Motor neuron (in vitro differentiated cells): ENCODE measurements around the gene PPP1R1B. TPM values are rescaled to one million over a fixed set of nuclear protein-coding genes. Genes with fewer than 3 reads are reported as not detected.

ENCODE experiments used
- ATAC-seq, 8 experiments: fragments of 200-7000 bp; cut with Tn5 transposase; replicated peaks in 6 of 8; 2 replicates each; pipeline ENCODE4 v1.8.0; 2021; ENCODE audit warnings: mild to moderate bottlenecking in 8 of 8, moderate library complexity in 8 of 8
- H3K27ac ChIP-seq, 2 donors: fragments of 250-450 bp; sonication (Bioruptor Pico); 2 replicates each; pipeline ENCODE4 v1.9.0; 2021; ENCODE audit warnings: antibody characterized with exemption in 2 of 2, mild to moderate bottlenecking in 2 of 2, moderate library complexity in 1 of 2
- H3K4me1 ChIP-seq, 2 donors: fragments of 250-450 bp; sonication (Bioruptor Pico); replicated peaks in 1 of 2; 2 replicates each; pipeline ENCODE4 v1.6.1; 2021; ENCODE audit warnings: antibody characterized with exemption in 2 of 2, mild to moderate bottlenecking in 2 of 2, moderate library complexity in 1 of 2
- H3K4me3 ChIP-seq, 5 donors: fragments of 250-450 bp; sonication (Bioruptor Pico); 2 replicates each; pipeline ENCODE4 v1.9.0; 2021; ENCODE audit warnings: antibody characterized with exemption in 5 of 5, mild to moderate bottlenecking in 5 of 5, moderate library complexity in 4 of 5
- WGBS, 10 experiments: fragments of 450-650 bp; shearing (Covaris generic); methylation state at CpG; one replicate each; pipeline ENCODE4 v1.0.0; 2022; 5-methylcytosine and 5-hydroxymethylcytosine counted together
- in situ Hi-C, 9 experiments: fragments of 400-800 bp; cut with MboI; loops; one replicate each; pipeline ENCODE4 v1.15.0; 2021; ENCODE audit warnings: low sequenced_read_pairs in 9 of 9, low pct_unique_long_range_greater_than_20kb in 2 of 9; ENCODE audit not compliant: unreplicated experiment in 9 of 9
- total RNA-seq, 8 experiments: library from RNA; unstranded; fragments of 300-600 nt; gene quantifications; 2 replicates each; pipeline versions ENCODE4 v1.2.3 to v1.2.4, GENCODE V29; 2022

Gene PPP1R1B
- total RNA-seq, 8 experiments from 2014 or later: 0.38 to 7.8 (median 0.91) TPM

DNA sequence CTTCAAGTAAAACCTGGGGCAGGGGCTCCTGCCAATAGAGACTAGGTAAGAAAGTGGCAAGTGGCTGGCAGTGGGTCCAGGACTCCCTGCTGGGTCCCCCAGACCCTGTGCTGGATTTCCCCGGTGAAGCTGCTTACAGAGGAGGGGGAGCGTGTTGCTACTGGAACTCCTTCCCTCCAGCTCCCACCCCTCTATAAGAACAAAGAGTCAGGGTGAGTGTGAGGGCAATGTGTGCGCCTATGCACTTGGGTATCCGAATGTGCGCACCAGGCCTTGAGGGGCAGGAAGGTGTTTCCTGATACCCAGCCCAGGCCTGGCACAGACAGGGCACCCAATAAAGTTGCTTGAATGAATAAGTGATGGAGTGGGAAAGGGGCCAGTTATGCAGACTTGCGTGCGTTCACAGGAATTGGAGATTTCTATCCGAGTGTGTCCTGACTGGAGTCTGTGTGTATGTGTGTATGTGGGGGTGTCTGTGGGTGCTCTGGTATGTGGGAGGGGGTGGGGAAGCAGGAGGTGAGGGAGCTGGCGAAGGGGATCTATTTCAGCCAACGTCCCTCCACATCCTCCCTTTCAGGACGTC lies 30.7 kb upstream of the PPP1R1B start:
- Histone ChIP-seq H3K4me1 (peaks cover 4 to 10% of the 10 kb centered on the region in 2 donors), H3K4me3 (no peak overlapping the region), H3K27ac (no peak overlapping the region)
- no peak for ATAC-seq
- in situ Hi-C loops: no loop called here
- 0 to 72% (median 0%) methylated on average over 1 to 3 of the region's 11 CpGs; no CpG with 5 or more reads in 5 of the 10 experiments for WGBS, 10 experiments

- WGBS, 10 experiments: 0% methylated on average over 1 to 2 of the region's 47 CpGs; no CpG with 5 or more reads in 8 of the 10 experiments
- in situ Hi-C loops: no loop called here
- H3K4me3 ChIP-seq: no peak overlapping the region
- ATAC-seq: peak in 4 of 8 experiments; percentile 38 to 56 (median 46)
- H3K27ac ChIP-seq: no peak overlapping the region
- peaks cover 4 to 10% of the 10 kb centered on the region in 2 donors for H3K4me1 ChIP-seq
Observed at GRCh38 chr17:39596543-39597267, 30.0 kb upstream of the PPP1R1B start.

- in situ Hi-C loops: no loop called here
- Histone ChIP-seq H3K4me1 (peaks cover 4 to 10% of the 10 kb centered on the region in 2 donors), H3K4me3 (no peak overlapping the region), H3K27ac (no peak overlapping the region)
- WGBS, 10 experiments: 0 to 40% (median 8%) methylated on average over 1 to 5 of the region's 22 CpGs; no CpG with 5 or more reads in 2 of the 10 experiments
- no peak for ATAC-seq
Observed at GRCh38 chr17:39597372-39598046, 29.2 kb upstream of the PPP1R1B start.

DNA sequence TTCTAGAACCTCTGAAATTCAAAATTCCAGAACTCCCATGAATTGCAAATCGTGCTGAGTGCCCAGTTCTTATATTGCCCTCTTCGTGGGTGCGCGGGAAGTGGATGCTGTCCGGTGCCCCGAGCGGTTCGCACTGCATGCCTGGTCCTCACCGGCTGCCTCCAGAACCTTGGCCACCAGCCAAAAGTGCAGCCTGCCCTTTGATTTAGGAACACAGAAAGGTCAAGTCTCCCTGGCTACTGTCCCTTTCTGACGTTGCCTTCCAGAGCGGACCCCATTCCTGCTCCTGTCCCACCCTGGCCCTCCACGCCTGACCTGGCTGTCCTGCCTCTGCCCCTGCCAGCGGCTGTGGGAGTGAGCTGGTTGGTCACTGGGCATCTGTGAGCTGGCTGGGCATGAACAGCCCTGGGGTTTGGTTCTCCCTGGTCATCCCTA lies 28.7 kb upstream of the PPP1R1B start:
- WGBS, 10 experiments: 0 to 27% (median 16%) methylated on average over 1 to 8 of the region's 13 CpGs; no CpG with 5 or more reads in 4 of the 10 experiments

DNA sequence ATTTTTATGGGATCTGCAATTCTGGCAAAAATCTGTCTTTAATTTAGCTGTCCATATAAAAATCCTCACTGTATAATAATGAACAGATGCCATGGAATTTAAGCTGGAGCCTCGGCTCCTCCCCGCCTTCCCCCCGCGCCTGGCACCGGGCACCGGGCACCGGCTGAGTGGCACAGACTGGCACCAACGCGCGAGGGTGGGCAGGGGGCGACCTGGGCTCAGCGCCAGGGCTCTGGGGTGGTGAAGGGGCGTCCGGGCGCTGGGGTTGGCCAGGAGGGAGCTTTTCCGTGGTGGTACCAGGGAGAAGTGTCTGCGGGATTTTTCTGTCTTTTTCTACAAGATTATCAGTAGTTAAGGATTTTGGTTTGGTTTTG lies 28.1 kb upstream of the PPP1R1B start:
- 0 to 6% (median 0%) methylated on average over 4 to 10 of the region's 17 CpGs; no CpG with 5 or more reads in 7 of the 10 experiments for WGBS, 10 experiments
- Histone ChIP-seq H3K4me3 (no peak overlapping the region), H3K27ac (no peak overlapping the region), H3K4me1 (peaks cover 4 to 10% of the 10 kb centered on the region in 2 donors)
- no peak for ATAC-seq
- in situ Hi-C loops: no loop called here

More for the DNA sequence above, 28.7 kb upstream of the PPP1R1B start:
- in situ Hi-C loops: no loop called here
- ATAC-seq: no peak
- H3K4me1 ChIP-seq: peaks cover 4 to 10% of the 10 kb centered on the region in 2 donors
- H3K4me3 ChIP-seq: no peak overlapping the region
- H3K27ac ChIP-seq: no peak overlapping the region

DNA sequence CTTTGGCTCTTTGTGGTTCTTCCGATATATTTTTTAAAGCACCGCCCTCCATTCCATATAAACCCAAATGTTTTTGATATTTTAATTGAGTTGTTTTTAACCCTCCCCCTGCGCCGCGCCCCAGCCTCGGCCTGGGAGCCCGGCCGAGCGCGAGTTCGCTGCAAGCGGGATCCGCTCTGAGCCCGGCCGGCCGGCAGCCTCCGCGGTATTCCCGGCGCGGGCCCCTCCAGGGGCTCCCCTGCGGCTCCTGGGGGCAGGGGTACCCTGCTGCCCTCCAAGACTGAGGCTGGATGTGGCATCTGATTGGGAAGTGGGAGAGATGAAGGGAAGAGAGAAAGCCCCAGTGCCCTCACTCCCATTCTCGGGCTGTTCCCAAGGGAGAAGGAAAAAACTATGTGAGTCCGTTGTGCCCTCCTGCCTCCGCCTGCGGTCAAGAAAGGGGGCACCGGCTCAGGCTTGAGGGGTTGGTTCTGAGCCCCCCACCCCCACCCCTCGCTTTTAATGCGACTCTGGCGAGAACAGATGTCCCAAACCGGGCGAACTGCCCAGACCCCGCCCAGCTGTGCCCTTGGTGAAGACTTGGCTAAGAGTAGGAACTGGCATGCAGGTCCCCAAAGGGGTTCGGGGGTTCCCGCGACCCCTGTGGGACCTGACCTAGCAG lies 27.6 kb upstream of the PPP1R1B start:
- in situ Hi-C loops: no loop called here
- 0 to 10% (median 2%) methylated on average over 1 to 22 of the region's 36 CpGs; no CpG with 5 or more reads in 5 of the 10 experiments for WGBS, 10 experiments
- ATAC-seq: peak in 3 of 8 experiments; percentile 23 to 54 (median 33)
- no peak overlapping the region for H3K4me3 ChIP-seq
- H3K4me1 ChIP-seq: peaks cover 4 to 10% of the 10 kb centered on the region in 2 donors
- H3K27ac ChIP-seq: no peak overlapping the region

- Histone ChIP-seq H3K4me1 (peaks cover 4 to 10% of the 10 kb centered on the region in 2 donors), H3K4me3 (no peak overlapping the region), H3K27ac (no peak overlapping the region)
- WGBS, 10 experiments: 0 to 20% (median 10%) methylated on average over 1 to 22 of the region's 28 CpGs; no CpG with 5 or more reads in 5 of the 10 experiments
- ATAC-seq: peak in 2 of 8 experiments; percentile 16
- in situ Hi-C loops: loop anchor here in 1 of 9 experiments (25.0 kb wide), 1 partner anchor 138 kb away; the partner anchor contains the start of genes GRB7 and MIEN1
Observed at GRCh38 chr17:39599665-39600231, 27.0 kb upstream of the PPP1R1B start.

DNA sequence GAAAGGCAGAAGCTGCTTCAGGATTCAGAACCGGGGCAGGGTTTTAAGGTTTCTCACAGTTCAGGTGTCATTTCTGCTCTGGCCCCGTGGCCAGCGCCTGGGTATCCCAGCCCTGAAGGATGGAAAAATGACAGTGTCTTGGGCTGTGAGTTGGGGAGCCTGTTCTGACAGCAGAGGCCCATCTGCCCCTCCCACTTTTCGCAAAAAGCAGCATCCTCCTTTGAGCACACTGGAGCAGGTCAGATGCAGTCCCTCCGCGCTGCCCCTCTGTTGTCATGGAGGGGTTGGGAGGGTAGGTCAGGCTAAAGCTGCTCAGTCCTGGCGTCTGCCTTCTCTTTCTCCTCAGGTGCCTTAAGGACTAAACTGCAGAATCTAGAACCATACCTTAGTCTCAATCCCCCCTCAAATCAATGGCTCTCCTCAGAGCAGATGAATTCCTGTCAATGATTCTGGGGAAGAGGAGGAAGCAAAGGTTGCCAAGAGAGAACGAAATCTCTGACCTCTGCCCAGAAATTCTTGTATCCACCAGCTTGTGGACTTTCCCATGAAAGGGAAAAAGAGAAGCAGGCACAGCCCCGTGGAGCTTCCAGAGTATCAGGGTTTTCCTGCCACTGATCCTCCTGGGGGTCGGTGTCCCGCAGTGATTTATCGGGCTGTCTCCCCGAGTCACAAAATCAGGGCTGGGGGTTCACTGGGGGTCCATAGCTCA lies 26.3 kb upstream of the PPP1R1B start:
- H3K4me1 ChIP-seq: peaks cover 4 to 14% of the 10 kb centered on the region in 2 donors
- 0 to 13% (median 5%) methylated on average over 2 to 11 of the region's 13 CpGs; no CpG with 5 or more reads in 3 of the 10 experiments for whole genome bisulfite sequencing, 10 experiments
- no peak for ATAC-seq
- in situ Hi-C loops: loop anchor here in 1 of 9 experiments (25.0 kb wide), 1 partner anchor 137 kb away; the partner anchor contains the start of genes GRB7 and MIEN1
- H3K27ac ChIP-seq: no peak overlapping the region
- no peak overlapping the region for H3K4me3 ChIP-seq

- in situ Hi-C loops: loop anchor here in 1 of 9 experiments (25.0 kb wide), 1 partner anchor 136 kb away; the partner anchor contains the start of genes GRB7 and MIEN1
- Histone ChIP-seq H3K4me1 (peaks cover 4 to 16% of the 10 kb centered on the region in 2 donors), H3K4me3 (no peak overlapping the region), H3K27ac (no peak overlapping the region)
- 0 to 20% (median 5%) methylated on average over 1 to 9 of the region's 21 CpGs; no CpG with 5 or more reads in 4 of the 10 experiments for WGBS, 10 experiments
- no peak for ATAC-seq
Observed at GRCh38 chr17:39600997-39601597, 25.7 kb upstream of the PPP1R1B start.

GRCh38 chr17:39601758-39602532 lies 24.8 kb upstream of the PPP1R1B start:
- Histone ChIP-seq H3K27ac (no peak overlapping the region), H3K4me3 (no peak overlapping the region), H3K4me1 (peaks cover 3 to 15% of the 10 kb centered on the region in 2 donors)
- 10 to 80% (median 22%) methylated on average over 1 to 10 of the region's 12 CpGs; no CpG with 5 or more reads in 2 of the 10 experiments for WGBS, 10 experiments
- no peak for ATAC-seq
- in situ Hi-C loops: loop anchor here in 1 of 9 experiments (25.0 kb wide), 1 partner anchor 135 kb away; the partner anchor contains the start of genes GRB7 and MIEN1
